BE2C (cell line): ENCODE data around the gene RBM12.
A peak's percentile ranks its signal among the peaks of the same experiment; 100 is the strongest.
"Not testable (repeated sequence)": the region's sequence is repeated elsewhere in the genome, so short reads cannot be mapped to it uniquely, and the experiment has no call there.

ENCODE experiments used
- DNase-seq: peaks from one replicate; pipeline ENCODE4 v3.0.0-alpha.2; 2020
- H3K27me3 ChIP-seq: fragments of 250-450 bp; sonication (Bioruptor Pico); 2 replicates; pipeline ENCODE4 v1.5.1; 2020; ENCODE audit warnings: mild to moderate bottlenecking
- H3K36me3 ChIP-seq: fragments of 250-450 bp; sonication (Bioruptor Pico); 2 replicates; pipeline ENCODE4 v1.5.1; 2020; ENCODE audit warnings: mild to moderate bottlenecking
- H3K4me1 ChIP-seq: fragments of 250-450 bp; sonication (Bioruptor Pico); 2 replicates; pipeline ENCODE4 v1.5.1; 2020
- H3K4me3 ChIP-seq: 2 replicates; pipeline ENCODE4 v1.5.1; 2011; ENCODE audit warnings: low read depth, low read length
- H3K9me3 ChIP-seq: fragments of 250-450 bp; sonication (Bioruptor Pico); 2 replicates; pipeline ENCODE4 v1.5.1; 2020
- TF ChIP-seq, protein P1 (sequence below): IDR thresholded peaks from 2 replicates; pipeline ENCODE4 v1.5.1; 2012; ENCODE audit warnings: mild to moderate bottlenecking, low read depth, low read length

RBM12 gene

DNA sequence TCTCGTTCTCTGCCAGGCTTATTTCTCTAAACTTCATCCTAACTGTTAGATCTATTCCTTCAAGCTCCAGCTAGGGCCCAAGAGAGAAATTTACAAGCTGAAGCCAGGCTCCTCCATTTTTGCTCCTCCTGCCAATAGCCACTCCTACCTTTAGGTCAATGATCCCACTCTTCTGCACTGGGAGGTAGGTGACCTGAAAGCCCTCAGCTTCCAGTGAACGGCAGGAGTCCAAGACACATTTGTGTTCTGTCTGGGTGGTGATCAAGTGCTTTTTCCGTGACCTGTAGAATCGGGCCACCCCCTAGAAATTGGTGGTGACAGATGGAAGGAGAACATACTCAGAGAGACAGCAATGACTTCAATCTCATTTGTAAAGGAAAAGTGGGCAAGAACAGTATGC is 25.6 kb upstream of the RBM12 start:
- H3K27me3 ChIP-seq, result no peaks in the 10 kb centered on the region
- H3K9me3 ChIP-seq, result no peaks in the 10 kb centered on the region
- TF ChIP-seq, protein P1, sequence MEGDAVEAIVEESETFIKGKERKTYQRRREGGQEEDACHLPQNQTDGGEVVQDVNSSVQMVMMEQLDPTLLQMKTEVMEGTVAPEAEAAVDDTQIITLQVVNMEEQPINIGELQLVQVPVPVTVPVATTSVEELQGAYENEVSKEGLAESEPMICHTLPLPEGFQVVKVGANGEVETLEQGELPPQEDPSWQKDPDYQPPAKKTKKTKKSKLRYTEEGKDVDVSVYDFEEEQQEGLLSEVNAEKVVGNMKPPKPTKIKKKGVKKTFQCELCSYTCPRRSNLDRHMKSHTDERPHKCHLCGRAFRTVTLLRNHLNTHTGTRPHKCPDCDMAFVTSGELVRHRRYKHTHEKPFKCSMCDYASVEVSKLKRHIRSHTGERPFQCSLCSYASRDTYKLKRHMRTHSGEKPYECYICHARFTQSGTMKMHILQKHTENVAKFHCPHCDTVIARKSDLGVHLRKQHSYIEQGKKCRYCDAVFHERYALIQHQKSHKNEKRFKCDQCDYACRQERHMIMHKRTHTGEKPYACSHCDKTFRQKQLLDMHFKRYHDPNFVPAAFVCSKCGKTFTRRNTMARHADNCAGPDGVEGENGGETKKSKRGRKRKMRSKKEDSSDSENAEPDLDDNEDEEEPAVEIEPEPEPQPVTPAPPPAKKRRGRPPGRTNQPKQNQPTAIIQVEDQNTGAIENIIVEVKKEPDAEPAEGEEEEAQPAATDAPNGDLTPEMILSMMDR, result no peak
- H3K4me1 ChIP-seq, result no peaks in the 10 kb centered on the region
- H3K36me3 ChIP-seq, result peaks cover 5% of the 10 kb centered on the region
- DNase-seq, result no peak
- H3K4me3 ChIP-seq, result no peak overlapping the region

DNA sequence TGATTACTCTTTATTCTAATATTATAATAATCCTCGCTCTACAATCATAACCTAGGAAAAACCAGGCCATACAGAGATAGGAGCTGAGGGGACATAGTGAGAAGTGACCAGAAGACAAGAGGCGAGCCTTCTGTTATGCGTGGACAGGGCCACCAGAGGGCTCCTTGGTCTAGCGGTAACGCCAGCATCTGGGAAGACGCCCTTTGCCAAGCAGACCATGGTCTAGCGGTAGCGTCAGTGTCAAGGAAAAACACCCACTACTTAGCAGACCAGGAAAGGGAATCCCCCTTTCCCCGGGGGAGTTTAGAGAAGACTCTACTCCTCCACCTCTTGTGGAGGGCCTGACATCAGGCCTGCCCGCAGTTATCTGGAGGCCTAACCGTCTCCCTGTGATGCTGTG is 22.2 kb upstream of the RBM12 start:
- H3K36me3 ChIP-seq, result not testable (repeated sequence)

DNA sequence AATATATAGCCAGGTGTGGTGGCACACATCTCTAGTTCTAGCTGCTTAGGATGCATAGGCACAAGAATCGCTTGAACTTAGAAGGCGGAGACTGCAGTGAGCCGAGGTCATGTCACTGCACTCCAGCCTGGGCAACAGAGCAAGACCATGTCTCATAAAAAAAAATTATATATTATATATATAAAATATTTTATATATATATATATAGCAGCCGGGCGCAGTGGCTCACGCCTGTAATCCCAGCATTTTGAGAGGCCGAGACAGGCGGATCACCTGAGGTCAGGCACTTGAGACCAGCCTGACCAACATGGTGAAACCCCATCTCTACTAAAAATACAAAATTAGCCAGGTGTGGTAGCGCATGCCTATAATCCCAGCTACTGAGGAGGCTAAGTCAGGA is 20.7 kb upstream of the RBM12 start:
- not testable (repeated sequence) for H3K9me3 ChIP-seq, H3K36me3 ChIP-seq, H3K27me3 ChIP-seq, DNase-seq, H3K4me3 ChIP-seq, H3K4me1 ChIP-seq

More for the DNA sequence above, 22.2 kb upstream of the RBM12 start:
- H3K4me1 ChIP-seq, H3K4me3 ChIP-seq, H3K9me3 ChIP-seq, H3K27me3 ChIP-seq: not testable (repeated sequence)
- peak; percentile 53 for DNase-seq
- TF ChIP-seq, protein P1, result peak; percentile 30

DNA sequence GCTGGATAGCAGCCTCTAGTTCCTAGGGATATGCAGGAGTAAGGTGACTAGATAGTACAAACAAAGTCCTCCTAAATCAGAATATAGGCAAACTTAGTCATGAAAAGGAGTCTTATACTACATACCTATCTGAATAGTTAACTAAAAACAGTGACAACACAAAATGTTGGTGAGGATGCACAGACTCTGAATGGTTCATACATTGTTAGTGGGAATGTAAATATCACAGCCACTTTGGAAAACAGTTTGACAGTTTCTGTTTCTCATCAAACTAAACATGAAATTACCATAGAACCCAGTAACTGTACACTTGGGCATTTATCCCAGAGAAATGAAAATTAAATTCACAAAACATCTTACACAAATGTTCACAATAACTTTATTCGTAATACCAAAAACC is 17.3 kb upstream of the RBM12 start:
- no peaks in the 10 kb centered on the region for H3K27me3 ChIP-seq
- H3K4me1 ChIP-seq, result no peaks in the 10 kb centered on the region
- no peak for DNase-seq
- no peaks in the 10 kb centered on the region; the same call in 1 of the 2 replicates for H3K36me3 ChIP-seq
- no peaks in the 10 kb centered on the region for H3K9me3 ChIP-seq
- no peak overlapping the region for H3K4me3 ChIP-seq
- TF ChIP-seq, protein P1, result no peak

DNA sequence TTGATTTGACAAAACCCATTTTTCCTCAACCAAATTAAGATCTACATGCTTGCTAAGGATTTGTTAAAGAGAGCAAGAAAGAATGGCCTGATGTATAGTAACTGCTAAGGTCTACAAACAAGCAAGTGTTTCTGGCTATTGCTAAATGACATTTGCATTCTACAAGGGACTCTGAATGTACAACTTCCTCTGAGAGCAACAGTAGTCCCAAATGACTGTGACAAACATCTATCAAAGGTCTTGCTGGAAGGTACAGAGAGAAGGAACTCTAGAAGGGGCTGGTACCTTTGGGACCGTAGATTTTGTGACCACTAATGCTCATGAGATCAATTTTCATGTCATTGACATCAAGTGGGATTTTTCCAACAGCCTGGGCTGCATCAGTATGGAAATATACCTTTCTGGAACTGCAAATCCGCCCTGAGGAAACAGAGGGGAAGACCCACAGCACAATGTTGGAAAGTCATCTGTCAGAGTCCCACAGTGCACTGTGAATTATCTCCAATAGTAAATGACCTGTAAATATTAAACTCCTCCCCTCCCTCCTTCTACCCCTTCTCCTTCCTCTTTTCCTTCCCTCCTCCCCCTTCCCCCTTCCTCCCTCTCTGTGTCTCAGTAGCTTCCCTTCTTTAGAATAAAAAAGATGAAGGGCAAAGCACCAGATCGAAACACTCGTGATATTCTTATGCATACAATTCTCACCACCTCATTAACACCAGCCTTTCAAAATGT is 15.9 kb upstream of the RBM12 start:
- no peaks in the 10 kb centered on the region for H3K36me3 ChIP-seq
- H3K4me3 ChIP-seq, result no peak overlapping the region
- no peak for DNase-seq
- H3K9me3 ChIP-seq, result no peaks in the 10 kb centered on the region
- H3K4me1 ChIP-seq, result no peaks in the 10 kb centered on the region
- no peaks in the 10 kb centered on the region for H3K27me3 ChIP-seq
- TF ChIP-seq, protein P1, result no peak

DNA sequence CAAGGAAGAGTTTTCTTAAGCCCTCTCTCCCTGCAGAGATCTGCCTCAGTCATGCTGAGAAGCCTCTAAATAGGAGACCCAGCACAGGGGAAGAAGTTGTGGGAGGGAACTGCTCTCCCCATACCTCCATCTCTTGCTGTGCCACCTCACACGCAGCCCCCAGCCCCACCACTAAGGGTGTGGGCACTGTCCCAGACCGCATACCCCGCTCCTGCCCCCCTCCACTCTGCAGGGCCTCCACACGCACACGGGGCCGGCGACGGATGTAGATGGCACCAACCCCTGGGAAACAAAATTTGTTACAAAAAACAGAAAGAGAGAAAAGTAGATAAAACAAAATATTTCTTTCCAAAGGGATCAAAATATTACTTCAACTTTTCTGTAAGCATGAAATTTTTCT is 10.2 kb upstream of the RBM12 start:
- TF ChIP-seq, protein P1, result no peak
- no peaks in the 10 kb centered on the region for H3K9me3 ChIP-seq
- no peak overlapping the region for H3K4me3 ChIP-seq
- H3K36me3 ChIP-seq, result no peaks in the 10 kb centered on the region; the same call in 1 of the 2 replicates
- no peaks in the 10 kb centered on the region for H3K4me1 ChIP-seq
- H3K27me3 ChIP-seq, result no peaks in the 10 kb centered on the region
- DNase-seq, result no peak

DNA sequence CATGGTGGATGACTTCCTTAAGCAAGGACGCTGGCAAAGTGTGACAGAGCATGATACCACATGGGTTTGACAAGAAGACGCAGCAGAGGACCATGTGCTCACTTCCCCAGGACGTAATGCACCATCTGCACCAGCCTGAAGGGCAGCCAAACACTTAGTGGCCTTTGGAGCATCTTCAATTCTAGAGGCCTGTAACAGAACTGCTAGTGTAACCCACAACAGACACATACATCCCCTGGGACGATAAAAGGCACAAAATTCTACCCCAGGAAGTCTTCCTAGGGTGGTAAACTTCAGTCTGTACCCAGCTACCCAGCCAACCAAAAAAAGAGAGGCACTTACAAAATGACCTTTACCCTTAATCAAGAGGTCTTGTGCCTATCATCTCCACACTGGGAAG is 9.2 kb upstream of the RBM12 start:
- TF ChIP-seq, protein P1, result no peak
- no peak for DNase-seq
- Histone ChIP-seq H3K4me3 (no peak overlapping the region), H3K27me3 (no peaks in the 10 kb centered on the region), H3K4me1 (no peaks in the 10 kb centered on the region), H3K36me3 (peaks cover 5% of the 10 kb centered on the region; the same call in 1 of the 2 replicates), H3K9me3 (no peaks in the 10 kb centered on the region)
